K562 (cell line): Measurements from ENCODE around the gene PARP1. TPM values are rescaled to one million over a fixed set of nuclear protein-coding genes. Genes with fewer than 3 reads are reported as not detected.

Experiments
- ATAC-seq: fragments of 200-7000 bp; cut with Tn5 transposase; 3 replicates; pipeline ENCODE4 v1.9.1; 2020; ENCODE audit warnings: moderate library complexity
- BruUV-seq: library from RNA; stranded (reverse); fragments of 400-500 nt; replicated peaks from 2 replicates; lab custom pipeline; 2021; lab: Mats Ljungman, UMichigan
- CTCF ChIA-PET: fragments of 300-600 bp; formaldehyde crosslinking; extraction: SDS; loops from one replicate; lab custom pipeline; 2021; ENCODE audit warnings: low intra/inter-chr PET ratio; lab: Yijun Ruan, JAX
- POLR2A ChIA-PET: fragments of 300-600, 350-650 bp; sonication (Branson Sonifier 250); formaldehyde crosslinking; extraction: SDS; loops from one replicate; lab custom pipeline; 2021; ENCODE audit warnings: antibody characterized with exemption, inconsistent platforms; lab: Yijun Ruan, JAX
- DNase-seq, 4 experiments: peaks; one replicate each; pipeline versions ENCODE4 v3.0.0 to v3.0.0-alpha.2; 2011 to 2018; ENCODE audit warnings: low spot score in 3 of 4, mixed read lengths in 3 of 4; ENCODE audit errors: extremely low read depth in 1 of 4
- FAIRE-seq: peaks from 2 replicates; lab custom pipeline; 2011; peaks lifted over from hg19 to GRCh38; lab: Jason Lieb, UNC
- H2AFZ ChIP-seq: 2 replicates; pipeline ENCODE4 v1.6.0; 2011; ENCODE audit warnings: low read depth, low read length, control low read depth, inconsistent platforms
- H3K27ac ChIP-seq: fragments of 200-600 bp; 3 replicates; pipeline ENCODE4 v1.8.0; 2011; ENCODE audit warnings: low read depth, mild to moderate bottlenecking, control low read depth, inconsistent platforms, low read length, moderate library complexity, mixed read lengths; ENCODE audit errors: extremely low read depth
- H3K27me3 ChIP-seq, 2 experiments: fragments of 300-600 bp in 1 of 2; 2 replicates in 1 of 2; 3 replicates in 1 of 2; pipeline versions ENCODE4 v1.6.0 to v1.8.0; 2011; ENCODE audit warnings: inconsistent platforms in 2 of 2, low read length in 2 of 2, mild to moderate bottlenecking in 1 of 2, mixed read lengths in 1 of 2, moderate library complexity in 1 of 2; ENCODE audit not compliant: control insufficient read depth in 2 of 2, insufficient read depth in 2 of 2
- H3K36me3 ChIP-seq: fragments of 300-600 bp; 3 replicates; pipeline ENCODE4 v1.8.0; 2011; ENCODE audit warnings: mild to moderate bottlenecking, low read length, inconsistent platforms; ENCODE audit not compliant: control insufficient read depth, insufficient read depth
- H3K4me1 ChIP-seq, 2 experiments: fragments of 200-600 bp in 1 of 2; replicated peaks in 1 of 2; 2 replicates in 1 of 2; 3 replicates in 1 of 2; pipeline versions ENCODE4 v1.5.1 to v1.8.0; 2011; ENCODE audit warnings: inconsistent platforms in 2 of 2, low read length in 2 of 2, mild to moderate bottlenecking in 1 of 2, mixed read lengths in 1 of 2, moderate library complexity in 1 of 2; ENCODE audit not compliant: control insufficient read depth in 2 of 2, insufficient read depth in 2 of 2
- H3K4me2 ChIP-seq: 2 replicates; pipeline ENCODE4 v1.6.1; 2011; ENCODE audit warnings: low read length, control low read depth, inconsistent platforms, mixed read lengths; ENCODE audit not compliant: insufficient read depth
- H3K4me3 ChIP-seq: fragments of 200-600 bp; sonication (generic), shearing (Covaris generic); 2 replicates; pipeline ENCODE4 v1.5.1; 2016; ENCODE audit warnings: control low read depth, inconsistent platforms
- H3K79me2 ChIP-seq: fragments of 200-600 bp; 3 replicates; pipeline ENCODE4 v1.8.0; 2011; ENCODE audit warnings: low read length, inconsistent platforms; ENCODE audit not compliant: control insufficient read depth, insufficient read depth
- H3K9ac ChIP-seq, 2 experiments: 2 replicates each; pipeline versions ENCODE4 v1.6.0 to v1.6.1; 2011; ENCODE audit warnings: low read depth in 2 of 2, low read length in 2 of 2, control low read depth in 1 of 2, inconsistent platforms in 1 of 2, mild to moderate bottlenecking in 1 of 2, mixed read lengths in 1 of 2; ENCODE audit not compliant: insufficient read depth in 1 of 2
- H3K9me1 ChIP-seq: one replicate; pipeline ENCODE4 v1.6.0; 2011; ENCODE audit warnings: inconsistent platforms, mild to moderate bottlenecking, low read length, moderate library complexity; ENCODE audit not compliant: control insufficient read depth, insufficient read depth
- H3K9me3 ChIP-seq: replicated peaks from 2 replicates; pipeline ENCODE4 v1.5.1; 2011; ENCODE audit warnings: low read depth, low read length, inconsistent platforms; ENCODE audit not compliant: control insufficient read depth, insufficient read depth
- H4K20me1 ChIP-seq: replicated peaks from 2 replicates; pipeline ENCODE4 v1.6.1; 2011; ENCODE audit warnings: low read length, inconsistent platforms, mixed read lengths; ENCODE audit not compliant: control insufficient read depth, insufficient read depth
- COPS2 ChIP-seq: fragments of 450-650 bp; conservative IDR thresholded peaks from 2 replicates; pipeline ENCODE4 v1.6.1; 2016; ENCODE audit warnings: mild to moderate bottlenecking, moderate library complexity
- HMBOX1 ChIP-seq: sonication (generic); IDR thresholded peaks from 2 replicates; pipeline ENCODE4 v1.6.1; 2016
- MGA ChIP-seq: fragments of 450-650 bp; IDR thresholded peaks from 2 replicates; pipeline ENCODE4 v1.6.1; 2016; ENCODE audit warnings: mild to moderate bottlenecking, moderate library complexity
- SMAD2 ChIP-seq: fragments of 150-350 bp; IDR thresholded peaks from 2 replicates; pipeline ENCODE4 v1.6.1; 2014; ENCODE audit warnings: low read depth, mild to moderate bottlenecking, low read length
- WGBS: fragments of 100-300 bp; shearing (Covaris generic); methylation state at CpG from one replicate; pipeline ENCODE4 v1.1.6; 2016; ENCODE audit warnings: low coverage, mixed read lengths; ENCODE audit not compliant: insufficient coverage; ENCODE audit errors: missing lambda C conversion rate; 5-methylcytosine and 5-hydroxymethylcytosine counted together
- in situ Hi-C: fragments of 300-500 bp; cut with MboI; formaldehyde crosslinking; loops from 4 replicates; pipeline ENCODE4 v1.15.0; 2018; ENCODE audit warnings: inconsistent platforms, mixed read lengths
- intact Hi-C: fragments of 100-400 bp; cut with micrococcal nuclease; formaldehyde crosslinking; loops from 2 replicates; pipeline ENCODE4 v1.14.2; 2022
- polyA plus RNA-seq, 8 experiments: library from polyadenylated mRNA; depleted of rRNA in 4 of 8; stranded (reverse) in 5 of 8; unstranded in 3 of 8; fragments of >200 nt; fragmentation: Nextera tagmentation in 2 of 8; fragmentation: Illumina TruSeq in 1 of 8; extraction: Ambion mirVana in 2 of 8; extraction: Trizol in 1 of 8; gene quantifications; 2 replicates each; pipeline versions ENCODE4 v1.2.1 to v1.2.3, GENCODE V29; 2011 to 2014; ENCODE audit warnings: inconsistent platforms in 1 of 8, missing spikeins in 1 of 8
- total RNA-seq, 7 experiments: library from RNA; depleted of rRNA in 6 of 7; stranded (reverse); fragments of >200 nt in 6 of 7; fragmentation: Illumina TruSeq in 2 of 7; extraction: Trizol in 2 of 7; gene quantifications; 2 replicates each; pipeline versions ENCODE4 v1.2.1 to v1.2.3, GENCODE V29; 2011 to 2021; ENCODE audit warnings: low replicate concordance in 1 of 7

PARP1 gene
- total and polyA plus RNA-seq, 9 of the 15 experiments (the other 6 are each of a cell fraction or from before 2014, with no cell fraction given): 121 to 306 (median 250) TPM

- DNase-seq: no peak
- ATAC-seq: no peak
- H3K9ac ChIP-seq: no peak overlapping the region; a peak in 1 of 4 replicates
- BruUV-seq: no TSS peak
- H4K20me1 ChIP-seq: no peaks in the 10 kb centered on the region
- H3K4me3 ChIP-seq: no peak overlapping the region
- H3K79me2 ChIP-seq: no peaks in the 10 kb centered on the region
- H3K4me1 ChIP-seq: no peaks in the 10 kb centered on the region; a peak in 2 of 5 replicates
- WGBS: 6% methylated on average over 8 of the region's 8 CpGs
- no peaks in the 10 kb centered on the region for H3K36me3 ChIP-seq
- peaks cover 8% of the 10 kb centered on the region for H3K9me3 ChIP-seq
- H2AFZ ChIP-seq: peak overlapping the region; percentile 67
- no peaks in the 10 kb centered on the region for H3K27me3 ChIP-seq
- no peaks in the 10 kb centered on the region for H3K9me1 ChIP-seq
- intact Hi-C loops: no loop called here
- POLR2A ChIA-PET: interaction anchor here (0.9 kb wide), 1 partner anchor 14 kb away, joined by 3 read pairs; no protein-coding TSS in a partner anchor
- no peak for FAIRE-seq
- no peak overlapping the region for H3K27ac ChIP-seq
- in situ Hi-C loops: no loop called here
- 0 out of 2 replicates have a peak overlapping the region, but pooled peaks have one; percentile 1 for H3K4me2 ChIP-seq
- CTCF ChIA-PET: no interaction called here
- TF ChIP-seq SMAD2 (no peak), MGA (0 out of 2 replicates have a peak, but pooled peaks have one; percentile 14), HMBOX1 (peak; percentile 77), COPS2 (no peak)
These were observed 70.5 kb downstream of the PARP1 start for GRCh38 chr1:226337276-226337875.
